MM.1S (cell line): ENCODE data around the gene CR1.
"Not testable (repeated sequence)": the region's sequence is repeated elsewhere in the genome, so short reads cannot be mapped to it uniquely, and the experiment has no call there.

ENCODE experiments used
- DNase-seq: peaks from one replicate; pipeline ENCODE4 v3.0.0-alpha.2; 2015
- H2AFZ ChIP-seq: fragments of 300-600 bp; sonication (generic); 2 replicates; pipeline ENCODE4 v1.6.0; 2016; ENCODE audit warnings: antibody characterized with exemption, low read length
- H3F3A ChIP-seq: fragments of 300-600 bp; sonication (generic); 2 replicates; pipeline ENCODE4 v1.6.1; 2016; ENCODE audit warnings: mild to moderate bottlenecking, antibody characterized with exemption, low read length, moderate library complexity, mixed read lengths; ENCODE audit not compliant: insufficient read depth
- H3K27ac ChIP-seq: fragments of 300-600 bp; sonication (generic); 2 replicates; pipeline ENCODE4 v1.5.1; 2016; ENCODE audit warnings: mild to moderate bottlenecking, low read length
- H3K27me3 ChIP-seq: fragments of 300-600 bp; sonication (generic); replicated peaks from 2 replicates; pipeline ENCODE4 v1.6.0; 2016; ENCODE audit warnings: low read length; ENCODE audit not compliant: insufficient read depth
- H3K36me3 ChIP-seq: fragments of 300-600 bp; sonication (generic); replicated peaks from 2 replicates; pipeline ENCODE4 v1.6.1; 2016; ENCODE audit warnings: mild to moderate bottlenecking, low read length, mixed read lengths; ENCODE audit not compliant: insufficient read depth
- H3K4me1 ChIP-seq: fragments of 300-600 bp; sonication (generic); 2 replicates; pipeline ENCODE4 v1.6.1; 2016; ENCODE audit warnings: low read length, mixed read lengths
- H3K4me2 ChIP-seq: fragments of 300-600 bp; sonication (generic); 2 replicates; pipeline ENCODE4 v1.6.0; 2016; ENCODE audit warnings: low read depth, low read length
- H3K4me3 ChIP-seq: fragments of 300-600 bp; sonication (generic); 2 replicates; pipeline ENCODE4 v1.5.1; 2016; ENCODE audit warnings: low read length, mixed read lengths
- H3K79me2 ChIP-seq: fragments of 300-600 bp; sonication (generic); 2 replicates; pipeline ENCODE4 v1.6.1; 2016; ENCODE audit warnings: mixed run types, low read length, mixed read lengths
- H3K9ac ChIP-seq: fragments of 300-600 bp; sonication (generic); 2 replicates; pipeline ENCODE4 v1.6.1; 2016; ENCODE audit warnings: low read length, mixed read lengths
- H3K9me2 ChIP-seq: fragments of 300-600 bp; sonication (generic); replicated peaks from 2 replicates; pipeline ENCODE4 v1.6.1; 2016; ENCODE audit warnings: mild to moderate bottlenecking, low read length, mixed read lengths; ENCODE audit not compliant: insufficient read depth
- H3K9me3 ChIP-seq: fragments of 300-600 bp; sonication (generic); replicated peaks from 2 replicates; pipeline ENCODE4 v1.6.1; 2016; ENCODE audit warnings: mild to moderate bottlenecking, low read length, mixed read lengths; ENCODE audit not compliant: insufficient read depth
- H4K20me1 ChIP-seq: fragments of 300-600 bp; sonication (generic); 2 replicates; pipeline ENCODE4 v1.6.1; 2016; ENCODE audit warnings: mild to moderate bottlenecking, low read length, moderate library complexity, mixed read lengths; ENCODE audit not compliant: insufficient read depth
- CTCF ChIP-seq: fragments of 300-600 bp; sonication (generic); IDR thresholded peaks from 2 replicates; pipeline ENCODE4 v1.5.1; 2016; ENCODE audit warnings: antibody characterized with exemption, low read length, mixed read lengths
- EZH2 ChIP-seq: fragments of 300-600 bp; sonication (generic); optimal IDR thresholded peaks from 2 replicates; pipeline ENCODE3; 2017; ENCODE audit warnings: low read depth, mild to moderate bottlenecking, antibody characterized with exemption, low read length, mixed read lengths
- EZH2phosphoT487 ChIP-seq: fragments of 300-600 bp; sonication (generic); IDR thresholded peaks from 2 replicates; pipeline ENCODE4 v1.6.1; 2018; ENCODE audit warnings: antibody characterized with exemption, low read length

The CR1 gene

GRCh38 chr1:207575381-207575780 is 79.4 kb downstream of the CR1 start:
- DNase-seq, H3K27ac ChIP-seq, H3F3A ChIP-seq, H4K20me1 ChIP-seq, H2AFZ ChIP-seq, H3K27me3 ChIP-seq, H3K9ac ChIP-seq, H3K36me3 ChIP-seq, H3K9me3 ChIP-seq, H3K9me2 ChIP-seq, H3K4me1 ChIP-seq, H3K4me2 ChIP-seq, H3K4me3 ChIP-seq, H3K79me2 ChIP-seq: not testable (repeated sequence)

- H3K4me3 ChIP-seq = no peak overlapping the region
- no peak overlapping the region for H2AFZ ChIP-seq
- H3K79me2 ChIP-seq = no peaks in the 10 kb centered on the region
- H3K9ac ChIP-seq = no peak overlapping the region
- H3K27me3 ChIP-seq = no peaks in the 10 kb centered on the region
- H3F3A ChIP-seq = no peaks in the 10 kb centered on the region
- no peak overlapping the region for H3K27ac ChIP-seq
- no peaks in the 10 kb centered on the region for H3K36me3 ChIP-seq
- H3K4me2 ChIP-seq = no peak overlapping the region
- no peaks in the 10 kb centered on the region for H3K9me3 ChIP-seq
- H3K9me2 ChIP-seq = no peaks in the 10 kb centered on the region
- 0 out of 2 replicates have a peak, but pooled peaks cover 3% of the 10 kb centered on the region for H3K4me1 ChIP-seq
- DNase-seq = no peak
- no peaks in the 10 kb centered on the region for H4K20me1 ChIP-seq
- TF ChIP-seq EZH2 (no peak), CTCF (no peak), EZH2phosphoT487 (no peak)
Measured at GRCh38 chr1:207578796-207579435, 83.0 kb downstream of the CR1 start.

- Histone ChIP-seq H3F3A (no peaks in the 10 kb centered on the region), H3K27ac (no peak overlapping the region), H3K9me2 (no peaks in the 10 kb centered on the region), H3K9me3 (no peaks in the 10 kb centered on the region), H3K4me1 (0 out of 2 replicates have a peak, but pooled peaks cover 3% of the 10 kb centered on the region), H3K4me3 (no peak overlapping the region), H3K79me2 (no peaks in the 10 kb centered on the region), H4K20me1 (no peaks in the 10 kb centered on the region), H3K27me3 (no peaks in the 10 kb centered on the region), H2AFZ (no peak overlapping the region), H3K9ac (no peak overlapping the region), H3K4me2 (no peak overlapping the region), H3K36me3 (no peaks in the 10 kb centered on the region)
- TF ChIP-seq CTCF = peak; percentile 81
- TF ChIP-seq EZH2phosphoT487 = no peak
- no peak for TF ChIP-seq EZH2
- DNase-seq = peak; percentile 75
Measured at GRCh38 chr1:207579436-207579799, 83.5 kb downstream of the CR1 start.

GRCh38 chr1:207581496-207582153 is 85.7 kb downstream of the CR1 start:
- Histone ChIP-seq H3K79me2 (no peaks in the 10 kb centered on the region), H4K20me1 (no peaks in the 10 kb centered on the region), H3K27me3 (no peaks in the 10 kb centered on the region), H3K9me2 (no peaks in the 10 kb centered on the region), H3K36me3 (no peaks in the 10 kb centered on the region), H3K4me1 (0 out of 2 replicates have a peak, but pooled peaks cover 3% of the 10 kb centered on the region), H2AFZ (no peak overlapping the region), H3K9ac (no peak overlapping the region), H3K4me2 (no peak overlapping the region), H3K4me3 (no peak overlapping the region), H3K27ac (no peak overlapping the region), H3K9me3 (no peaks in the 10 kb centered on the region), H3F3A (no peaks in the 10 kb centered on the region)
- TF ChIP-seq CTCF = no peak
- TF ChIP-seq EZH2phosphoT487 = no peak
- no peak for TF ChIP-seq EZH2
- no peak for DNase-seq

GRCh38 chr1:207589506-207589905 is 93.5 kb downstream of the CR1 start:
- H3F3A ChIP-seq, H3K79me2 ChIP-seq, H3K4me1 ChIP-seq, H3K9me2 ChIP-seq, H3K9ac ChIP-seq, H4K20me1 ChIP-seq, H3K9me3 ChIP-seq, H3K27me3 ChIP-seq, H3K4me3 ChIP-seq, H3K36me3 ChIP-seq, DNase-seq, H3K4me2 ChIP-seq, H3K27ac ChIP-seq, H2AFZ ChIP-seq: not testable (repeated sequence)
